ENCODE data around the gene SLX9.
"Not testable (repeated sequence)": the region's sequence is repeated elsewhere in the genome, so short reads cannot be mapped to it uniquely, and the experiment has no call there.

Gene SLX9

DNA sequence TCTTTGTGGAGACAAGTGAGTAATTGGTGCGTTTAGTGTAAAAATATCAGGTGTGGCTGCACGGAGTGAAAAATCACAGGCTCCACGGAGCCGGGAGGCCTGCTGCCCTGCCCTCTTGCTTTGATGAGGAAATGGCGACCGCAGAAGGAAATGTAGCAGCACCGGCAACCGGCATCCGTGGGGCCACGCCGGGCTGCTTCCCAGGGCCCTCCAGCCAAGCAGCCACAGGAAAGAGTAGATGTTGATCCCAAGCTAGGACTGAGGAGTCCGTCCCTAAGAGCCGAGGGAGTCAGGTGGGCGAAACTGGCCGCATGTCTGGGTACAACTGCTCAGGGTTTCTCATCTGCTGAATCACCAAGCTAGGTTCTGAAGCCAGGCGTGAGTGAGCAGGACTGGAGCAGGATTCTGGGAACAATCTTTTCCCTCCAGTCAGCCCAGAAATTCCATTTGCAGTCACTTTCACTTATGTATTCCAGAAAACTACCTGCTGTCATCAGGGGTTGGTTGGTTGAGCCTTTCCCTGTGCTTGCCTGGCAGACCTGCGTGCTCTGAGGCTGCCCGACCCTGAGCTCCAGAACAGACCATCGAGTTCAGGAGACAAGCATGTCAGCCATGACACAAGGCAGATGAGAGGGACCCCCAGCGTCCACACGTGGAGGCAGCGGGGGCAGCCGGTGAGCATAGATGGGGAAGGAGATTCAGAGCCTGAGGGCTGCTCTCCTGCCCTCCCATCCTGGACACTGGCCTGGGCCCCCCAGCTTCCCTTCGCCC lies 13.3 kb upstream of the SLX9 start:
- in situ Hi-C loops (cut with HindIII; ENCODE audit: low pct_ligation_motif_present, low pct_unique_long_range_greater_than_20kb, low sequenced_read_pairs) = no loop called here
- peak; percentile 21 for DNase-seq

DNA sequence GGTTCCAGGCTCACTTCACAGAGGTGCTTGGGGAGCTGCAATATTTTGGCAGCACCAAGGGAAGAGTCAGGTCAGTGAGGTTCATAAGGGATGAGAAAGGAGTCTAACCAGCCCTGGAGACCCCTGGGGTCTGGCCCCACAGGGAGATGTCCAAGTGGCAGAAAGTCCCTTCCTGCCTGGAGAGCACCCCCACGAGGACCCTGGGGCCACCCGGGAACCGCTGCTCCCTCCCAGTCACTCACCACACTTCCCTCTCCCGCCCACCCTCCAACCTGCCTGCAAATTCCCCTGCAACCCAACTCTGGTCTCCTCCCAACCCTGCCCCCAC lies 12.6 kb upstream of the SLX9 start:
- DNase-seq = no peak
- in situ Hi-C loops (cut with HindIII; ENCODE audit: low pct_ligation_motif_present, low pct_unique_long_range_greater_than_20kb, low sequenced_read_pairs) = no loop called here

DNA sequence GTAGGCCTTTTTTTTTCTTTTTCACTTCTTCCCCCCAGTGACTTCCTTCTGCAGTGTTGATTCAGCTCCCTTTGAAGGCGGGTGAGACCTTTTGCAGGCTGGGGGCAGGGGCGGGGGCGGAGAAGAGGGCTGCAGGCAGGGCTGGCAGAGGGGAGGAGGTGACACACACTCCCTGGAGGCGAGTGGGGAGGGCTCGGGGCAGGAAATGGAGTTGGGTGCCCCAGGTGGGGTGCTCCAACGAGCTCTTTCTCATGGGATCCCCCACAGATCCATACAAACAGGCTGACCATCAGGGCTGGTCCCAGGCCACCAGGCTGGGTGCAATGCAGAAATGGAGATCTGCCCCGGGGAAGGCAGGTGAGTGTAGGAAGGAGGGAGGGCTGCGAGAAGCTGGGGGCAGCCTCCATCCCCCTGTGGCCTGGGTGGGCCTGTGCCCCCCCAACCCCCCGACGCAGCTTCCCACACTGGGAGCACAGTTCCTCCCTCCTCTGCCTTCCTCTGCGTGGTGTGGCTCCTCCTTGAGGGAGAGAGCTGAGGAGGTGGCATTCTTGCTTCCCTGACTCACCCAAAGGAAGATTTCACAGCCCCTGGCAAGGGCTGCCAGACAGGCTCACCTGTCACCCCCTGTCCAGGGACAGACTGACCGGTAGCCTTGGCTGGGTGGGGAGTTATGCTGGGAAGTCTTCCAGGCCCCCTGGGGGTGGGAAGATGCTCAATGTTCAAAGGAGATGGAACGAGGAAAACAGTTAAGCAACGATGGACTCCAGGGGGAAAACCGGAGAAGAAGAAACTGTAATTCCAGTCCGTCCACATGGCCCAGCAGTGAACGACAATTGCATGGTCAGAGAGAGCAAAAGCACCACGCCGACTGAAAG lies 12.0 kb upstream of the SLX9 start:
- in situ Hi-C loops (cut with HindIII; ENCODE audit: low pct_ligation_motif_present, low pct_unique_long_range_greater_than_20kb, low sequenced_read_pairs) = no loop called here

DNA sequence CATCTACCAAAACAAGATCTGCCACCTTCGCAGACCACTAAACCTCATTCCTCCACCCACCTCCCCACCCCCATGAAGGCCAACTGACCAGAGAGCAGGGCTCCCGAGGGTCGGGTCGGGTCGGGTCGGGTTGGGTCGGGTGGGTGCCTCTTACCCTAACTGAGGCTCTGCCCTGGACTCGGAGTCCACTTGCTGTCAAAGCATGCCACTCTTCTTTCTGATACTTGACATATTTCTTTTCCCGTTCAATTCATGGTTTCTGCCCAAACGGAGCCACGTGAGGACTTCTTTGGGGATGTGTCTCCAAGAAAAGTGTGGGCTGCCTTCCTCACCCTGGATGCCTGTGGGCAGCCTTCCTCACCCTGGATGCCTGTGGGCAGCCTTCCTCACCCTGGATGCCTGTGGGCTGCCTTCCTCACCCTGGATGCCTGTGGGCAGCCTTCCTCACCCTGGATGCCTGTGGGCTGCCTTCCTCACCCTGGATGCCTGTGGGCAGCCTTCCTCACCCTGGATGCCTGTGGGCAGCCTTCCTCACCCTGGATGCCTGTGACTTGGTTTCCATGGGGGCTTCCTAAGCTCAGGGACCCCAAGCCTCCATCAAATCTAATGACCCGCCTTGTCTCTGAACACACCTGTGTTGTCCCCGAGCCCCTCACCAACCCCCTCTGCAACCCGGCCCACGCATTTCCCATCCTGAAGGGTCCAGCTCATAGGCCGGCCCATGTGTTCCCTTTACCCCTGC lies 11.2 kb upstream of the SLX9 start:
- peak; percentile 79 for DNase-seq
- in situ Hi-C loops (cut with HindIII; ENCODE audit: low pct_ligation_motif_present, low pct_unique_long_range_greater_than_20kb, low sequenced_read_pairs) = not testable (repeated sequence)

More for the DNA sequence above, 12.0 kb upstream of the SLX9 start:
- peak; percentile 89 for DNase-seq

DNA sequence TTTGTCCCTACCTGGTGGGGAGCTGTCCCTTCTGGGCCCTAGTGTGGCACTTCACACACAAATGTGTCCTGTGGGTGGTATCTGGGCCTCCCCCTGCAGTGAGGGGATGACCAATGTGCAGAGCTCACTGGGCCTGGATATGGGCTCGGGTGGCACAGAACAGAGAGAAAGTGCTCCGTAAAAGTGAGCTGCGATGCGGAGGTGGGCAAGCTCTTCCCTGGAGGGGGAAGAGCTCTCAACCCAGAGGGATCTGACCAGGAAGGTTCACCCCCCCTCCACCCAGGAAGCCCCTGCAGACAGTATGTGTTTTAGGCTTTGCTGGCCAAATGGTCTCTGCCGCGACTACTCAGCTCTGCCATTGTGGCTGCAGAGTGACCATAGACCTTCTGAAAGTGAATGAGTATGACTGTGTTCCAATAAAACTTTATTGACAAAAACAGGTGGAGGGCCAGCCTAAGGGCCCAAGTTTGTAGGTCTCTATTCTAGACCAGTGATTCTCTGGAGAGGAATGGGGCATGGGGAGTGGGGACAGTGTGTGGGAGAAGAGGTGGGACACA lies 10.5 kb upstream of the SLX9 start:
- in situ Hi-C loops (cut with HindIII; ENCODE audit: low pct_ligation_motif_present, low pct_unique_long_range_greater_than_20kb, low sequenced_read_pairs) = no loop called here
- no peak for DNase-seq

DNA sequence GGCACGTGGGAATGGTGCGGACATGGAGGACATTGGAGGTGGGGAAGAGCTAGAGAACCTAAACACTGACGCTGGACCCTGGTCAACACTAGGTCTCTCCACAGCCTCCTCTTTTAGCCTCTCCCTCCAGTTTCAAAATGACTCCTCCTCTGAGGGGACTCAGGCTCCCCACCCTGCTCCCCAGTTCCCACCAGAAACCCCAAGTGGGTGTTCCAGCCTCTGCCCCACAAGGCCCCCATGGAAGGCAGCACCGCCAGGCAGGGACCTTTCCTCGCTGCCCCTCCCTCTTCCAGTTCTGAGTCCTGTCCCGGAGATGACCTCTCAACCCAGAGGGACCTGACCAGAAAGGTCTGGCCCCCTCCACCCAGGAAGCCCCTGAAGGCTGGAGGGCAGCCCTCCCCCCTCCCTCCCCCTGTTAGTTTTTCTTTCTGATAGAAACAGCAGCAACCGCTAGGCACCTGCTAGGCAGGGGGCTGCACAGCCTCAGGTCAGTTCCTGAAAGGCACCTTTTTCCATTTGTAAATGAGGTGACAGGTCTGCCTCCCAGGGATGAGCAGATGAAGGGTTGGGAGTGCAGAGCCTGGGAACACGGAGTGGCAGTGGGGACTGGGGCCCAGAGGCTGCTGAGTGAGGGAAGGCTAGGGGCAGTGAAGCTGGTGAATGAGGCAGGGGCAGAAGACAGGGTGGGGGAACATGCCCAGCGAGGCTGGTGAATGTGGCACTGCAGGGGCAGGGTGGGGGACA lies 9.9 kb upstream of the SLX9 start:
- in situ Hi-C loops (cut with HindIII; ENCODE audit: low pct_ligation_motif_present, low pct_unique_long_range_greater_than_20kb, low sequenced_read_pairs) = no loop called here
- DNase-seq = no peak

DNA sequence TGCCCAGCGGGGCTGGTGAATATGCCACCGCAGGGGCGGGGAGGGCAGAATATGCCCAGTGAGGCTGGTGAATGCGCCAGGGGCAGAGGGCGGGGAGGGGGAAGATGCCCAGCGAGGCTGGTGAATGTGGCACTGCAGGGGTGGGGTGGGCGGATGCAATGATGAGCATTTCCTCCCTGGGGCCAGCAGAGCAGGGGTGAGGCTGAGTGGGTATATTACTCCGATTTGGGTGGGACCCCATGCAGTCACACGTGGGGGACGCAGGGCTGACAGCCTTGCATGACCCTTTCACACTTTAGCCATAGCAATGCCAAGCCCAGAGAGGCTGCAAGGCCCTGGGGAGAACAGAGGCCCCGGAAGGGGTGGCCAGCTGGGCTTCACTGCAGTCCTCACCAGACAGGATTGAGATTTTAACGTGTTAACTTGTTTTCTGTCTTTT lies 9.3 kb upstream of the SLX9 start:
- in situ Hi-C loops (cut with HindIII; ENCODE audit: low pct_ligation_motif_present, low pct_unique_long_range_greater_than_20kb, low sequenced_read_pairs) = no loop called here
- DNase-seq = no peak

DNA sequence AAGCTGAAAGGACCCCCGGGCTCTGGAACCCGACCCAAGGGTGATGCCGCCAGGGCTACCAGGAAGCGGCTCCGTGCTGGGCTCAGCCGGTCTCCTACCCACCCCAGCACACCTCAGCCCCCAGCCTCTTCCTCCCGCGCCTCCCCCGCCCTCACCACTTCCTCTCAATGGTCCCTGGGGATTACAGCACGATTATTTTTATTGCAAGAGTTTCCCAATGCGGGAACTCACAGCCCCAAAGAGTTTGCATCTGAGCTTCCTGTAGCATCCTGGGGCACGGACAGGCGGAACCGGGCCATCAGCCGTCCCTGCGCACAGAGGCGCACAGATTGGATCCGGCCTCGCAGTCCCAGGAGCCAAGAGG lies 8.7 kb upstream of the SLX9 start:
- in situ Hi-C loops (cut with HindIII; ENCODE audit: low pct_ligation_motif_present, low pct_unique_long_range_greater_than_20kb, low sequenced_read_pairs) = no loop called here
- DNase-seq = no peak

DNA sequence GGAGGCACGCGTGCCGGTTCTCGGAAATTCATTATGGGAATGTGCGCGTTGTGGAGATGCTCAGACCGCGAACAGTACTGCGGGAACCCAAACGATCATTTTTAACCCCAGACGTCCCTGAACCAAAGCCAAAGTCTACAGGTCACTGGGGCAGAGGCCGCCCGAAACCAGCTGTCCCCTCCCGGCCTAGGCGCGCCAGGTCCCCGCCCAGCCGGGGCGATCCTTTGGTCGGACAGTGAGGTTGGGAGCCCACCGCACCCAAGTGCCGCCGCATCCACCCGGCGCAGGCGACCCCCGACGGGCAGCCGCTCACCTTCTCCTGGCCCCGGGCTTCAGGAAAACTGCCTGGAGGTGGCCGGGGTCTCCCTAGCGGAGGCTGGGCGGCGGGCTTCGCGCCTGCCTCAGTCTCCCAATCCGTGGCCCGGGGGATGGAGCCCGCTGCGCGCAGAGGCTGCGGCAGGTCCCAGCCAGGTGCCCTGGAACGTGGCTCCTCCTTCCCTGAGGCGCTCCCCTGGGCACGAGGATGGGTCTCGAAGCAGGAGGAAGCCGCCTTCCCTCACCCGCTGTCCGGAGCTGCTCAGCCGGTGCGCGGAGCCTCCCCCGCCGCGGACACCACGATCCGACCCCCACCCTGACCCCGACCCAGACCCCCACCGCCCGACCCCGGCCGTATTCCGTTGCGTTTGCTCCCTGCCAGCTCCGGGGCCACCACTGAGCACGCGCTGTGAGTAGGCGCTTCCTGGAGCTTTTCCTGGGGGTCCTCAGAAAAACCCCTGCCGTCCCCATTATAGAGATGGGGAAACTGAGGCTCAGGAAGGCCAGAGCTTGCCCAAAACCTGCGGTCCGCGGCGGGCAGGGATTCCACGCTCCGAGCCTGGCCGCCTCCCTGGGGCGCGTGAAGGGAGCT lies 8.1 kb upstream of the SLX9 start:
- in situ Hi-C loops (cut with HindIII; ENCODE audit: low pct_ligation_motif_present, low pct_unique_long_range_greater_than_20kb, low sequenced_read_pairs) = no loop called here
- DNase-seq = peak; percentile 18

DNA sequence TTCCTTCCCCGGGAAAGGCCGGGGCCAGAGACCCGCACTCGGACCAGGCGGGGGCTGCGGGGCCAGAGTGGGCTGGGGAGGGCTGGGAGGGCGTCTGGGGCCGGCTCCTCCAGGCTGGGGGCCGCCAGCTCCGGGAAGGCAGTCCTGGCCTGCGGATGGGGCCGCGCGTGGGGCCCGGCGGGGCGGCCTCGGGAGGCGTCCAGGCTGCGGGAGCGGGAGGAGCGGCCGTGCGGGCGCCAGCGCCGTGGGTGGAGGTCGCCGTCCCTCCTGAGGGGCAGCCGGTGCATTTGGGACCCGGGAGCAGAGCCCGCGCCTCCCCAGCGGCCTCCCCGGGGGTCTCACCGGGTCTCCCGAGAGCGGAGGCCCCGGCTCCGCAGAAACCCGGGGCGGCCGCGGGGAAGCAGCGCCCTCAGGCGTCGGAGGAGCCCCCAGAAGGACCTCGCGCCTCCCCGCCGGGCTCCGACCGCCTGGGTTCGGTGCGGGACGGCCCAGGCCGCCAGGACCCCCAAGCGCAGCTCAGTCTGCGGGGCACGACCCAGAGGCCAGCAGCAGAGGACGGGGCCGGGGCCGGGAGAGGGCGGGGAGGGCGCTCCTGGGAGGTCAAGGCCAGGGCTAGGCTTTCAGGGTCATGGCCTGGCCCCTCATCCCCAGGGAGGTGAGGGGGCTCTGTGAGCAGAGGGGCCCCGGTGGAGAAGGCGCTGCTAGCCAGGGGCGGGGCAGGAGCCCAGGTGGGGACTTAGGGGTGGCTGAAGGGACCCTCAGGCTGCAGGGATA lies 7.2 kb upstream of the SLX9 start:
- peak; percentile 48 for DNase-seq
- in situ Hi-C loops (cut with HindIII; ENCODE audit: low pct_ligation_motif_present, low pct_unique_long_range_greater_than_20kb, low sequenced_read_pairs) = no loop called here

DNA sequence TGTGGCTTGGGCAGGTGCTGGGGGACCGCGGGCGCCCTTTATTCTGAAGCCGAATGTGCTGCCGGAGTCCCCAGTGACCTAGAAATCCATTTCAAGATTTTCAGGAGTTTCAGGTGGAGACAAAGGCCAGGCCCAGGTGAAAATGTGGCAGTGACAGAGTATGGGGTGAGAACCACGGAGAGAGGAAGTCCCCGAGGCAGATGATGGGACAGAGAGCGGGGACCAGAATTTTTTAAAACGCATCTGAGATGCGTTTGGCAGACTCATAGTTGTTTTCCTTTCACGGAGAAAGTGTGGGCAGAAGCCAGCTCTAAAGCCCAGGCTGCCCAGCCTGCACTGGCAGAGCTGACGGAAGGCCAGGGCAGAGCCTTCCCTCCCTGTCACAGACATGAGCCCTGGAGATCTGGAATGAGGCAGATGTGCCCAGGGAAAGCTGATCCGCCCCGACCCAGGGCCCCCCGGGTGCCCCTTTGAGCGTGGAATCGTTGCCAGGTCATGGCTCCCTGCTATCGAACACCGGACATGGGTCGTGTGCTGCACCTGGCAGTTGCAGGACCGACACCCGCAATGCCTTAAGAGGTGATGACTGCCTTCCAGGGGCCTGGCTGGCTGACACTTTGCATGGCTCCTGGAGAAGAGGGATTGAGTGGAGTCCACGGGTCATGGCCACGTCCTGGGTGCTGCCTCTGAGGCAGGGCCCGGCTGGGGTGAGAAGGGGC lies 6.5 kb upstream of the SLX9 start:
- in situ Hi-C loops (cut with HindIII; ENCODE audit: low pct_ligation_motif_present, low pct_unique_long_range_greater_than_20kb, low sequenced_read_pairs) = no loop called here
- no peak for DNase-seq

DNA sequence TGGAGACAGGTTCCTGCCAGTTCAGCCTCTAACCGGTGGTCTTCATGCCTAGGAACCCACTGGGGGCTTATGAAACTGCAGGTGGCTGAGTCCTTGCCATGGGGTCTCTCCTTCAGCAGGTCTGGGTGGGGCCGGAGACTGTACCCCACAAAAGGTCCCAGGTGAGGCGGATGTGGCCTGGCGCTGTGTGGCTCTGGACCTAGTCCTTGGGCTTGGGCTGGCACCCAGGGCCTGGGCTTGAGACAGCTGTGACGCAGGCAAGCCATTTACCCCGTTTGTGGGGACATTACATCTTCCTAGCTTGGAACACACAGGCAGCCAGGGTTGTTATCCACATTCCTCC lies 5.9 kb upstream of the SLX9 start:
- in situ Hi-C loops (cut with HindIII; ENCODE audit: low pct_ligation_motif_present, low pct_unique_long_range_greater_than_20kb, low sequenced_read_pairs) = no loop called here
- DNase-seq = no peak

DNA sequence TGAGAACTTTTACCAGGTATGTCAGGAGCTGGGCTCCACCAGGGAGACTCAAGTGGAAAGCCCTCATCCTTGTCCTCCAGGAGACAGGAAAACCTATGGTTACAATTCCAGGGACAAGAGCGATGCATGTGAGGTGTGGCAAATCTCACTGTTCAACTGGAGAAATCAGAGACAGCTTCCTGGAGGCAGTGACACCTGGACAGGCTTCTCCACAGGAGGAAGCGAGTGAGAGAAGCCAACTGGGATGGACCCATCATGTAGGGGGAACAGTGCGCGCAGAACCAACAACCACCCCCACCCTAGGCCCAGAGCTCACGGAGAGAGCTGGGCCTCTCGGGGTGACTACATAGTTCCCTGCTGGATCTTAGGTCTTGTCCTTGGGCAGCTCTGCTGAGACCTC lies 5.6 kb upstream of the SLX9 start:
- DNase-seq = no peak
- in situ Hi-C loops (cut with HindIII; ENCODE audit: low pct_ligation_motif_present, low pct_unique_long_range_greater_than_20kb, low sequenced_read_pairs) = no loop called here

DNA sequence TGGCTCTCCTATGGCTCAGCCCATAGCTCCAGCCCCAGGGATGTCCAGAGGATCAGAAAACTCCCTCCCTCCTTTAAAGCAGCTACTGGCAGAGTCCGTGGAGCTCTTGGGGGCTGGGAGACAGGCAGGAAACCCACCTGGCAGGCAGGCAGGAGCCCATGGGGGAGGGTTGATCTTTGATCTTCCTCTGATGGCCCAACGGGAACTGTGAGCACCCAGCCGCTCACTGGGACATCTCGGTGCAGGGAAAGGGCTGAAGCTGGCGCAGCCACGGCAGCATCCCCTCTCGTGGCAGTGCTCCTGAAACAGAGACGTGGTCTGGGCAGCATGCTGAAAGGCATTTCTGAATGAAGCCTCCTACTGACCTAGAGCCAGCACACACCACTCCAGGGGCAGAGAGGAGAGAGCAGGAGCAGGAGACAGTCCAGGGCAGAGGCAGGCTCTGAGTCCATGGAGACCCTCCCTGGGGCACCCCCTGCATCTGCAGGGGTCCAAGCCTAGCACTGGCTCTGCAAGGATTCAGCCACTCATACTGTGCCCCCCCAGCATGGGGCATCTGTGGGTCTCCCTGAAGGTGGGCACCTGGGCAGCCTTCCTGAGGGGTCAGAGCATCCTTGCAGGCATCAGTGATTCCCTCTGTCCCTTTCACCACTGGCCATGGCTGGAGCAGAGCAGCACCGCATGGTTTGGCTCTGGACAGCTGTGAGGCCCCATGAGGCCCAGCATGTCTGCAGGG lies 4.9 kb upstream of the SLX9 start:
- in situ Hi-C loops (cut with HindIII; ENCODE audit: low pct_ligation_motif_present, low pct_unique_long_range_greater_than_20kb, low sequenced_read_pairs) = no loop called here
- DNase-seq = no peak

DNA sequence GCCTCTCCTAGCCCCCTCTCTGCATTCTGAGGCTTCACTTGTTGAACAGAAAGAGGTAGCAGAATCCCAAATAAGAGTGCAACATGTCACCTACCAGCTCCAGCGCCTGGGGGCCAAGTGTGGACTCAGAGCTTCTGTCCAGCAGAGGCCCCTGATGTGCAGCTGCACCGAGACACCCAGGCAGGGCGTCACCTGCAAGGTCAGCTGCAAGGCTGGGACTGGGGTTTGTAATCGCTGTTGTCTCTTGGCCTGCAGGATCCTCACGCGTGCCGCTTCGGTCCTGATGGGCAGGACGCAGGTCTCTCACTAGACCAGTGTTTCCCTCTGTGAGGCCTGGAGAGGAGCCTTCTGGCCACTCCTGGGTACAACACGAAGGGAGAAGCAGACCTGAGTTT lies 4.3 kb upstream of the SLX9 start:
- DNase-seq = no peak
- in situ Hi-C loops (cut with HindIII; ENCODE audit: low pct_ligation_motif_present, low pct_unique_long_range_greater_than_20kb, low sequenced_read_pairs) = no loop called here
